HFF-Myc (cell line): ENCODE results near the gene TSHB.

Source experiments
- DNase-seq: peaks from one replicate; pipeline ENCODE4 v3.0.0-alpha.2; 2011; ENCODE audit warnings: low read depth; ENCODE audit errors: extremely low read depth
- H3K4me3 ChIP-seq: replicated peaks from 2 replicates; pipeline ENCODE4 v1.5.1; 2011; ENCODE audit warnings: low read depth, mild to moderate bottlenecking, control low read depth, low read length
- CTCF ChIP-seq: IDR thresholded peaks from 2 replicates; pipeline ENCODE4 v1.5.1; 2012; ENCODE audit warnings: mild to moderate bottlenecking, low read depth, low read length, control low read depth; ENCODE audit errors: missing control alignments

The TSHB gene

GRCh38 chr1:115082949-115083348 is 53.3 kb downstream of the TSHB start:
- H3K4me3 ChIP-seq, result no peak overlapping the region
- TF ChIP-seq CTCF, result no peak
- no peak for DNase-seq
